Measurements from ENCODE around the gene ALCAM.

ALCAM gene

GRCh38 chr3:105542282-105543019, 175.7 kb downstream of the ALCAM start:
- H3K27ac ChIP-seq: no peak overlapping the region
- TF ChIP-seq ZFX (IDR thresholded peaks at IDR 0.05; ENCODE audit: borderline replicate concordance): no peak
- TF ChIP-seq CTCF (IDR thresholded peaks at IDR 0.05): no peak

GRCh38 chr3:105545051-105545450, 178.3 kb downstream of the ALCAM start:
- no peak for TF ChIP-seq CTCF (IDR thresholded peaks at IDR 0.05)
- TF ChIP-seq ZFX (IDR thresholded peaks at IDR 0.05; ENCODE audit: borderline replicate concordance): no peak

GRCh38 chr3:105553851-105554250, 187.1 kb downstream of the ALCAM start:
- no peak for TF ChIP-seq ZFX (IDR thresholded peaks at IDR 0.05; ENCODE audit: borderline replicate concordance)
- TF ChIP-seq CTCF (IDR thresholded peaks at IDR 0.05): no peak
- H3K27ac ChIP-seq: no peak overlapping the region

More at GRCh38 chr3:105545051-105545450, 178.3 kb downstream of the ALCAM start:
- no peak overlapping the region for H3K27ac ChIP-seq

- TF ChIP-seq ZFX (IDR thresholded peaks at IDR 0.05; ENCODE audit: borderline replicate concordance): no peak
- TF ChIP-seq CTCF (IDR thresholded peaks at IDR 0.05): no peak
These were observed 188.5 kb downstream of the ALCAM start for GRCh38 chr3:105555206-105555605.

GRCh38 chr3:105559856-105560255, 193.1 kb downstream of the ALCAM start:
- TF ChIP-seq ZFX (IDR thresholded peaks at IDR 0.05; ENCODE audit: borderline replicate concordance) (no peak), CTCF (IDR thresholded peaks at IDR 0.05) (no peak)

More at GRCh38 chr3:105555206-105555605, 188.5 kb downstream of the ALCAM start:
- no peak overlapping the region for H3K27ac ChIP-seq

GRCh38 chr3:105561876-105562275, 195.2 kb downstream of the ALCAM start:
- no peak for TF ChIP-seq ZFX (IDR thresholded peaks at IDR 0.05; ENCODE audit: borderline replicate concordance)
- no peak for TF ChIP-seq CTCF (IDR thresholded peaks at IDR 0.05)
- no peak overlapping the region for H3K27ac ChIP-seq

More at GRCh38 chr3:105559856-105560255, 193.1 kb downstream of the ALCAM start:
- no peak overlapping the region for H3K27ac ChIP-seq

GRCh38 chr3:105564546-105565288, 198.0 kb downstream of the ALCAM start:
- TF ChIP-seq ZFX (IDR thresholded peaks at IDR 0.05; ENCODE audit: borderline replicate concordance): no peak
- TF ChIP-seq CTCF (IDR thresholded peaks at IDR 0.05): no peak
- H3K27ac ChIP-seq: no peak overlapping the region
